Measurements from ENCODE around the gene SPINT1.

Gene SPINT1

GRCh38 chr15:40873694-40874561, 30.1 kb downstream of the SPINT1 start, which contains the start of gene RHOV (continued):
- TF ChIP-seq PRDM10 (tag by site-specific recombination; IDR thresholded peaks at IDR 0.05), result peak; percentile 38; the same call in 1 of the 2 replicates
- TF ChIP-seq ZBTB49 (tag by site-specific recombination; IDR thresholded peaks at IDR 0.05; ENCODE audit: low read depth), result no peak
- no peak for TF ChIP-seq ZNF266 (tag by site-specific recombination; IDR thresholded peaks at IDR 0.05; ENCODE audit: low read depth)
- TF ChIP-seq ZNF558 (tag by site-specific recombination; IDR thresholded peaks at IDR 0.05), result no peak
- TF ChIP-seq ZNF114 (tag by site-specific recombination; IDR thresholded peaks at IDR 0.05), result no peak
- no peak for TF ChIP-seq ZNF112 (tag by site-specific recombination; IDR thresholded peaks at IDR 0.05)
- TF ChIP-seq REPIN1 (tag by site-specific recombination; IDR thresholded peaks at IDR 0.05; ENCODE audit: low read depth), result no peak
- TF ChIP-seq KLF7 (tag by site-specific recombination; IDR thresholded peaks at IDR 0.05; ENCODE audit: borderline replicate concordance), result no peak
- no peak for TF ChIP-seq ZNF626 (tag by site-specific recombination; IDR thresholded peaks at IDR 0.05)
- TF ChIP-seq YY1 (tag by site-specific recombination; IDR thresholded peaks at IDR 0.05), result no peak
- no peak for TF ChIP-seq ZSCAN23 (tag by site-specific recombination; IDR thresholded peaks at IDR 0.05)
- TF ChIP-seq ZNF791 (tag by site-specific recombination; IDR thresholded peaks at IDR 0.05), result no peak
- TF ChIP-seq CTCF (tag by site-specific recombination; IDR thresholded peaks at IDR 0.05), result peak; percentile 83
- TF ChIP-seq REST (tag by site-specific recombination; IDR thresholded peaks at IDR 0.05), result no peak
- no peak for TF ChIP-seq ZNF658 (tag by site-specific recombination; IDR thresholded peaks at IDR 0.05)
- no peak for TF ChIP-seq BCL11B (tag by site-specific recombination; IDR thresholded peaks at IDR 0.05; ENCODE audit: low read depth)
- TF ChIP-seq ZNF704 (tag by site-specific recombination; IDR thresholded peaks at IDR 0.05), result no peak
- TF ChIP-seq ZNF394 (tag by site-specific recombination; IDR thresholded peaks at IDR 0.05; ENCODE audit: borderline replicate concordance), result peak; percentile 59; the same call in 1 of the 2 replicates
- TF ChIP-seq ZNF48 (tag by site-specific recombination; IDR thresholded peaks at IDR 0.05), result no peak
- peak; percentile 79 for TF ChIP-seq GLIS2 (tag by site-specific recombination; IDR thresholded peaks at IDR 0.05)
- TF ChIP-seq ZBTB8A (tag by site-specific recombination; IDR thresholded peaks at IDR 0.05), result peak; percentile 84
- TF ChIP-seq ZNF148 (tag by site-specific recombination; IDR thresholded peaks at IDR 0.05; ENCODE audit: borderline replicate concordance), result no peak
- no peak for TF ChIP-seq ZFP3 (tag by site-specific recombination; IDR thresholded peaks at IDR 0.05; ENCODE audit: low read depth)
